NOMO-1 treated with dmso at 0.1 percent for 144 hours (cell line): ENCODE data around the gene NDST1.
"Not testable (repeated sequence)": the region's sequence is repeated elsewhere in the genome, so short reads cannot be mapped to it uniquely, and the experiment has no call there.

Experiments used
- DNase-seq: peaks from one replicate; lab custom pipeline; 2025; ENCODE audit not compliant: unreplicated experiment; lab: John Stamatoyannopoulos, UW

Gene NDST1

GRCh38 chr5:150507474-150508276 lies at the start of gene NDST1:
Gene NDST1, plus strand, starts transcription at chr5:150508131. Its CDS starts 13,124 bp downstream, at chr5:150521255.
- no peak for DNase-seq

- DNase-seq: peak; percentile 36
Measured at GRCh38 chr5:150458802-150459557, 49.0 kb upstream of the NDST1 start.

- no peak for DNase-seq
Measured at GRCh38 chr5:150460781-150461180, 47.1 kb upstream of the NDST1 start.

- DNase-seq: no peak
Measured at GRCh38 chr5:150461231-150461630, 46.7 kb upstream of the NDST1 start.

GRCh38 chr5:150464554-150465012 lies 43.3 kb upstream of the NDST1 start:
- DNase-seq: no peak

- DNase-seq: no peak
Measured at GRCh38 chr5:150465927-150466326, 42.0 kb upstream of the NDST1 start.

GRCh38 chr5:150468206-150468605 lies 39.7 kb upstream of the NDST1 start:
- DNase-seq: no peak

GRCh38 chr5:150469718-150470469 lies 38.0 kb upstream of the NDST1 start:
- DNase-seq: no peak

- no peak for DNase-seq
Measured at GRCh38 chr5:150473673-150474358, 34.1 kb upstream of the NDST1 start.

- DNase-seq: not testable (repeated sequence)
Measured at GRCh38 chr5:150476568-150476967, 31.4 kb upstream of the NDST1 start.

GRCh38 chr5:150479416-150479815 lies 28.5 kb upstream of the NDST1 start:
- no peak for DNase-seq

GRCh38 chr5:150481708-150481965 lies 26.3 kb upstream of the NDST1 start:
- DNase-seq: no peak

GRCh38 chr5:150481972-150482406 lies 25.9 kb upstream of the NDST1 start:
- DNase-seq: no peak

GRCh38 chr5:150484964-150485692 lies 22.8 kb upstream of the NDST1 start:
- DNase-seq: no peak

- no peak for DNase-seq
Measured at GRCh38 chr5:150485693-150486401, 22.1 kb upstream of the NDST1 start.

GRCh38 chr5:150486402-150487198 lies 21.3 kb upstream of the NDST1 start:
- peak; percentile 11 for DNase-seq

GRCh38 chr5:150487199-150488061 lies 20.5 kb upstream of the NDST1 start:
- peak; percentile 69 for DNase-seq
